AG08396 (cell line): ENCODE data around the gene SOX1.

ENCODE experiments used
- DNase-seq: peaks from one replicate; pipeline ENCODE4 v3.0.0; 2012; ENCODE audit warnings: low spot score, mixed read lengths

Gene SOX1

DNA sequence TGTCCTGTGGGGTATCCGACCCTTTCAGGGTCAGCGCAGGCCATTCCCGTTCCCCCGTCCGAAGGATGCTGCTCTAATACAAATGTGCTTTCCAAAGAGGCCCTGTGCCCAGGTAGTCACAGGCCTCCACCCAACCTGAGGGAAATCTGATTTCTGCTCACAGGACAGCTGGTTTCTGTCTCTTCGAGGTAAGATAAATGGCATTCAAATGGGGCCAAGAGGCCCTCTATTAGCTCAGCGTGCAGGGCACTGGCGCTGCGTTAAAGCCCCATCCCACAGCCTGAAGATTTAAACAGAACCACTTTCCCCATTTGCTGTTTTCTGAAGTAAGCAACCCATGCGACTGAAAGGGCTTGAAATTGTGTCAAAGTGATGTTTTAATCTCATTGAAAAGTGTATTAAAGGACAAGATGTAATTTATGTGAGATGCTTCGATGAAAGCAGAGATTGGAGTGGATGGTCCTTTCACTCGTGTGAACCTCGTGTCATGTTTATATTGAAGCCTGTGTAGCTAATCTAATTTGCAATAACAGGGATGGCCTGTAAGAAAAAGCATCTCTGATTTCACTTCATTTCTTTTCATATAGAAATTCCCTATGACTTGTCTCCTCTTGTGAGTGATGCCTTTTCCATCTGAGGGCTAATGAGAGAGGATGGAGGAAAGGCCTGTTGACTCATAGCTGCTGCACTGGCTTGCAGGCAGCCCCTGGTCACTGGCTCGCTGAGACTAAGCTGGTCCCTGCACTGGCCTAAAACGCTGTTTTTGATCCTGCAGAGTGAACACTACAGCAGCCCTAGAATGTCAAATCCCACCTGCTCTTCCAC lies 7.3 kb upstream of the SOX1 start:
- DNase-seq, result no peak

DNA sequence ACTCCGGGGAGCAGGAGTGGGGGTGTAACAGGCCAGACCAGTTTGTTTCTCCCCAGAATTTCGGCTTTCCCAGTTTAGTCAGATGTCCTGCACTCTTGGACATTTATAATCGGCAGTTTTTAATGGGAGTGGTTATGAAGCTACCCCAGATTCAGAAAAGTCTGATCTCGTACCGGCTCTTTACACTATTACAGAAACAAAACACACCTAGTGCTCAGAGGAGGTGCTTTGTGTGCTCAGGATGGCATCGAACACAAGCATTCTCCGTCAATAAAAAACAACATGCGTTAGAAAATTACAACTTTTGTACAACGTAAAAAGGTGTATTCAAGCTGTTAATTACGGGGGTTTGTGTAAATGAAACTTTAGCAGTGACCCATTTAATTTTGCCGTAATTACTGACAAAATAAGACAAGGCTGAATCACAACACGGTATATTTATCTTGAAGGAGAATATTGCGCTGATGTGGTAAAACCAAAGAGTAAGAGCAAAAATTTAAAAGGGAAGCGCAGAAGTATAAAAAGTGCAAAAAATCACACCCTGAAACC lies 6.6 kb upstream of the SOX1 start:
- DNase-seq, result no peak

DNA sequence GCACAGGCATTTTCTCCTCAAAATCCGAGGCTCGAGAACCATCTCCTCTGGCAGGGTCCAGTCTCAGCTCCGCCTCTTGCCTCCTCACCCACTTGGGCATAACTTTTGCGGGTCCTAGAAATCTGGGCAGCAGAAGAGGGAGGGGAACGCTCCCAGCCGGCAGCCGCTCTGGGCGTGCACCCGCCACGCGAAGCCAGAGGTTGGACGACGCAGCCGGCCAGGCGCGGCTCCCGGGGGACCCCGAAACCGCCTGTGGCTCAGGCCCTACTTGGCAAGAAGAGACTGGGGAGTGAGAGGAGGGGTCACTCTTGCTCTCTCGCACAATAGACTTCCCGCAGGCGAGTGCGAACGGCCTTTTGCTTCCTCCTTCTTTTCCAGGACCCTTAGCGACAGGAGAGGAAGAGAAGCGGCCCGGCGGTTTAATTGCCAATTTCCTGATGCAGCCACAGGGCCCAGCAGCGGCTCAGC lies 6.0 kb upstream of the SOX1 start:
- DNase-seq, result no peak

DNA sequence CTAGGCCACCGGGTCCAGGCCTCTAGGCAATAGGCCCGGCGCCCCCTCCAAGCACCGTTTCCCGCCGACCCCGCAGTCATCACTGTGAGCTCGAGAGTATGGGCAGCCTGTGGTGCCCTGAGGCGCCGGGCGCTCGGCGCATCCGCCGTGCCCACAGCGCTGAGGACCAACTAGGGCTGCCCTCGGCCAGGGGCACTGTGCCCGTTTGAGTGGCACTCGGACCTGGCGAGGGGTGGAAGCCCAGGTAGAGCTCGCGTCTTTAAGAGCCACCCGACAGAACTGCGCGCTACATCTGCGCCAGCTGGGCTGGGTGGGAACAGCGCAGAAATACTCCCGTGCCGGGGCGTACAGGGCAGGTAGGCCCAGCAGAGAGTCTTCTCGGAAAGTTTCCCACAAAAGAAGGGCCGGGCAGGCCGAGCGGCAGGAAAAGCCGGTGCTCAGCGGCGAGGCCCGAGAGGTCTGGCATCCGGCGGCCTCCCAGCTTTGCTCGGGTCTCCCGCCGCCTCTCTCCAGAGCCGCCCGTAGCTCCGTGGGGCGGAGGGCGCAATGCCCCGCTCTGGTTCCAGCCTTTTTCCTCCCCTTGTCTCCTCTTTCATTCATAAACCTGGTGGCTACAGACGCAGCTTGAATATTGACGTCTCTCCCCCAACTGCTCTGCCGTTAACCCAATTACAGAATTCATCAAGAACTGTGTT lies 5.4 kb upstream of the SOX1 start:
- DNase-seq, result no peak

DNA sequence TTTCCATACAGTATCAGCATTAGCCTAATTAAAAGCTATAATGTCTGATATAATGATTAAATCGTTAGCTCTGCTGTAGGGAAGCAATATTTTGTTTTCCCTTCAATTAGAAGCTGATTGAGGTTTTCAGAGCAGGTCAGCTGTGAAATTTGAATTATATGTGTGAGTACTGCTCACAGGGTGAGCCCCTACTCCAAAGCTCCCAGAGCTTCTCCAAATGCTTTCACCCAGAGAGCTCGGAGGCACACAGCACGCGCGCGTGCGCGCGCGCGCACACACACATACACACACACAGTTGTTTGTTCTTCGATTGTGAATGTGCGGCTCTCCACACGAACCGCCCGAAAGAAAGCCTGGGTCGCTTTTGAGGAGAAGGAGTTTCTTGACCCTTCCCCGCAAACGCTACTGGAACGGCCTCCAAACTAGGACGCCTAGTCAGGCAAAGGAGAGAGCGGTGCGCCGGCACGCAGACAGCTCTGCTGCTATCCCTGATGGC lies 4.8 kb upstream of the SOX1 start:
- no peak for DNase-seq

DNA sequence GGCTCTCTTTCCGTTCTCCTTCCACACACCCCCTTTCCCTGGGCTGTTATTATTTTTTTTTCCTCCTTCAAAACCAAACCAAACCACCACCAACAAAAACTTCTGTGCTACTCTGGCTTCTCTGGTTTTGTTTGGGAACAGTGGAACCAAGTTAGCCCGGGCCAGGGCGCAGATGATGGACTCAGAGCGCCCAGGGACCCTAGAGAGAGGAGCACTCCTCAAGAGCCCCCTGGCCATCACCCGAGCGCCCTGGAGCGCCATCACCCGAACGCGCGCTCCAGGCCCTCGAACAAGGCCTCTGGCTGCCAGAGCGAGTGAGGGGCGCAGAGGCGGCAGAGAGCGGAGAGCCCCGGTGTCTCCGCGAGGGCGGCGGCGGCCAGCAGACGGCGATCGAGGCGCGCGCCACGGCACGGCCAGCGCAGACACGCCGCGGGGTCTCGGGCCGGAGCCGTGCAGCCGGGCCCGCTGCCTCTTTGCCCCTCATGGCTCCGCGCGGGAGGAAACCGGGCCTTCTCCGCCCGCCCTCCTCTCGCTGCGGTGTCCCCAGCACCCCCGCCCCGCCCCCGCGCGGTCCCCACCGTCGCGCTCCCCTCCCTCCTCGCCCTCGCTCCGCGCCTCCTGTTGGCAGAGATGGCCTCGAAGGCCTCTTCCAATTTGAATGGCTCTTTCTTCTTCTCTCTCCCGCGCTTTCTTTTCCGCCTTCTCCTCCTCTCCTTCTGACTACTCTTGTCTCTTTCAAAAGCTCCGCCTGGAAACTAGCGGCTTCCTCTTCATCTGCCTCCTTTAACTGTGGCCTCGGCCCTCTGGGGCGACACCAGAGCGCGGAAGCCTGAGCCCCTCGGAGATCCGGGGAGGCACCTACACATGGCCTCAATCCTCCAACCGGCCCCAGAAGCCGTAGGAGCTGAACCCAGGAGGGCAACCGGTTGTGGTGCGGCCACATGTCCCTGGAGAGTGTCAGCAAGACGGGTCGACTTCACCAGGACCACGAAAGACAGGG lies 4.1 kb upstream of the SOX1 start:
- DNase-seq, result no peak

DNA sequence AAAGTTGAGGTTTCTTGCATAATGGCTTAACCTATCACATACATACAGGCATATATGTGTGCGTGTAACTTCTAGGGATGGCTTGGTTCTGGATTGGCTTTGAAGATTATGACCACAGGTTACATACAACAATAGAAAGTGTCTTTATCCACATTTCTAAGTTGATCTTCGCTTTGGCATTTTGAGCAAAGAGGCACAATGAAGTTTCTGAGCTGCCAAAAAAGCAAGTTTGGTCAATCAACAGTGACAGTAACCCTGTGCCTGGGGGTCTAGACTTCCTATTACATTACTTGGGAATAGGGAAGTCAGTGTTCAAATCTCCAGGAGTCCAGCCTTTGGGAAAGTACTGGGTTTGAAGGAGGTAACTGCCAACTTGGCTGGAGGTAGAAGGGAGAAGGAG lies 3.1 kb upstream of the SOX1 start:
- DNase-seq, result no peak

DNA sequence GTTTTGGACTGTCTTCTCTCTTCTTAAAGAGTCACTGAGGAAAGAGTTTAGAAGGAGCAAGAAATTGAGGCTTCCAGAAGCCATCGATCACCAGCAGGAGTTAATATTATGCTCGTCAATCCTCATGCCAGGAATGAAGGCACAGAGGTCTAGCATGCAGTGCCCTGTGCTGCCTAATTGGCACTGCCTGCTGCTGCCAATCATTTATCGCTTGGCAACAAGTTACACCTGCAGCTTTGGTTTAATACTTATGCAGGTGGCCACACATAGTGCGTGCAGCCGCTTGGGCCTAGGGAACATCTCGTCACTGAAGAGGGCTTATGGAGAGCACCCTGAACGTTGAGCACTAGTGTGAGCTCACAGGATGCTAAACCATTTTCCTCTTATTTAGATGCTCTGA lies 2.7 kb upstream of the SOX1 start:
- DNase-seq, result no peak

DNA sequence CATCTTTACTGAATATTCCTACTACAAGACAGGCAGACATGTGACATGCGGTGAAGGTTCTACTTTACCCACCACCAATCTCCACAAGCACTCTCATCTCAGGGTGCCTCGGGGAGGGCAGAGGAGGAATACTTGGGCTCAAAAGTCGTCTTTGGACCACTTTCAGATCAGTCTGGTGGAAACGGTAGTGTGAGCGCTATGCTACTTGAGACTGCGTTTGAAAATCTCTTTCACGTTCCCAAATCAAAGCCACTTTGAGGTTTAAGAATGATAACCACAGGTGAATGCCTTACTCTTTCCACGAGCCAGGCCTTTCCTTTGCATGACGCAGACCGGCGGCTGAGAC lies 1.5 kb upstream of the SOX1 start:
- DNase-seq, result no peak

DNA sequence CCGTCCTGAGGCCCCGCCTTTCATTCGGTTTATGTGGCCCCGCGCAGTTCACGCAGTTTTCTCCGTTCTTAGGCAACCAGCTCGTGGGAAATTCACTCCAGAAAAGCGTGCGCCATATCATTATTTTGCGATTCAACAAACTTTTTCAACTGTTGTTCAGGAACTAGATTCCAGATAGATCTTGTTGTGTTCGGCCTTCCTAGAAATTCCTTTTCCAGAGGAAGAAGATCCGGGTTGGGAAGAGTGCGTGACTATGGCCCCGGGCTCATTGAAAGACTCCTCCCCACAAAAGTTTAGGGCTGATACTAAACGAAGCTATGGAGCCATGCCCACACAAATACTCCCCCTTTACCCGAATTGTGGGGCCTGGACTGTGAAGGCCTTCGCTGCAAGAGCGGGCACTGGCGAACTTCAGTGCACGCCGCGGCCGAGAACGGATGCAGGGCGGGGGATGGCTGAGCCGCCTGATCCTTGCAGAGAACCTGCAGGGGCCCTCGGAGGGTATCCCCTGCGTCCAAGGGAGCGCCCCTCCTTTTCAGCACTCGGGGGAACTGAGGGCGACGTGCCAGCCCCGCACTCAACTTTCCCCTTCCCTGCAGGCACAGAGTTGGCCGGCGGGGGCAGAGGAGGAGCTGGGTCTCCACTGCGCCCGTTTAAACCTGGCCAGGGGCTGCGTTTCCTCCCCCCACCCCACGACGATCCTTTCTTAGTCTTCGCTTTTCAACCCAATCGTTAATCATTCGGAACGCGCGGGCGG lies 904 bp upstream of the SOX1 start:
- no peak for DNase-seq

DNA sequence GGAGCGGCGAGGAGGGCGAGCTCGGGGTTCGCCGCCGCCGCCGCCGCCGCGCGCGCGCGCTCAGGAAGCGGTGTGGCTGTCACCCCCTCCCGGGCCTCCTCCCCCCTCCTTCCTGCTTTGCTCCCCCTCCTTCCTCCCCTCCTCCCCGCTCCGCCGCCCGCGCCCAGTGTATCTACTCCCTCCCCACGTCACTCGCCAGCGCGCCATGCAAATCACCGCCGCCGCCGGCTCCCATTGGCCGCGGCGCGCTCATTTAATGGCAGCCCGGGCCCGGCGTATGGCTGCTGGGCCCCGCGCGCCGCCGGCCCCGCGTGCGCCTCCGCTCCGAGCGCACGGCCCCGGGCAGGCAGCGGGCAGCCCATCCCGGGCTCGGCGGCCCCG lies 335 bp upstream of the SOX1 start:
- DNase-seq, result no peak

DNA sequence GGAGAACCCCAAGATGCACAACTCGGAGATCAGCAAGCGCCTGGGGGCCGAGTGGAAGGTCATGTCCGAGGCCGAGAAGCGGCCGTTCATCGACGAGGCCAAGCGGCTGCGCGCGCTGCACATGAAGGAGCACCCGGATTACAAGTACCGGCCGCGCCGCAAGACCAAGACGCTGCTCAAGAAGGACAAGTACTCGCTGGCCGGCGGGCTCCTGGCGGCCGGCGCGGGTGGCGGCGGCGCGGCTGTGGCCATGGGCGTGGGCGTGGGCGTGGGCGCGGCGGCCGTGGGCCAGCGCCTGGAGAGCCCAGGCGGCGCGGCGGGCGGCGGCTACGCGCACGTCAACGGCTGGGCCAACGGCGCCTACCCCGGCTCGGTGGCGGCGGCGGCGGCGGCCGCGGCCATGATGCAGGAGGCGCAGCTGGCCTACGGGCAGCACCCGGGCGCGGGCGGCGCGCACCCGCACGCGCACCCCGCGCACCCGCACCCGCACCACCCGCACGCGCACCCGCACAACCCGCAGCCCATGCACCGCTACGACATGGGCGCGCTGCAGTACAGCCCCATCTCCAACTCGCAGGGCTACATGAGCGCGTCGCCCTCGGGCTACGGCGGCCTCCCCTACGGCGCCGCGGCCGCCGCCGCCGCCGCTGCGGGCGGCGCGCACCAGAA lies 1.1 kb downstream of the SOX1 start:
- DNase-seq, result no peak

DNA sequence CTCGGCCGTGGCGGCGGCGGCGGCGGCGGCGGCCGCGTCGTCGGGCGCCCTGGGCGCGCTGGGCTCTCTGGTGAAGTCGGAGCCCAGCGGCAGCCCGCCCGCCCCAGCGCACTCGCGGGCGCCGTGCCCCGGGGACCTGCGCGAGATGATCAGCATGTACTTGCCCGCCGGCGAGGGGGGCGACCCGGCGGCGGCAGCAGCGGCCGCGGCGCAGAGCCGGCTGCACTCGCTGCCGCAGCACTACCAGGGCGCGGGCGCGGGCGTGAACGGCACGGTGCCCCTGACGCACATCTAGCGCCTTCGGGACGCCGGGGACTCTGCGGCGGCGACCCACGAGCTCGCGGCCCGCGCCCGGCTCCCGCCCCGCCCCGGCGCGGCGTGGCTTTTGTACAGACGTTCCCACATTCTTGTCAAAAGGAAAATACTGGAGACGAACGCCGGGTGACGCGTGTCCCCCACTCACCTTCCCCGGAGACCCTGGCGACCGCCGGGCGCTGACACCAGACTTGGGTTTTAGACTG lies 1.7 kb downstream of the SOX1 start:
- no peak for DNase-seq

DNA sequence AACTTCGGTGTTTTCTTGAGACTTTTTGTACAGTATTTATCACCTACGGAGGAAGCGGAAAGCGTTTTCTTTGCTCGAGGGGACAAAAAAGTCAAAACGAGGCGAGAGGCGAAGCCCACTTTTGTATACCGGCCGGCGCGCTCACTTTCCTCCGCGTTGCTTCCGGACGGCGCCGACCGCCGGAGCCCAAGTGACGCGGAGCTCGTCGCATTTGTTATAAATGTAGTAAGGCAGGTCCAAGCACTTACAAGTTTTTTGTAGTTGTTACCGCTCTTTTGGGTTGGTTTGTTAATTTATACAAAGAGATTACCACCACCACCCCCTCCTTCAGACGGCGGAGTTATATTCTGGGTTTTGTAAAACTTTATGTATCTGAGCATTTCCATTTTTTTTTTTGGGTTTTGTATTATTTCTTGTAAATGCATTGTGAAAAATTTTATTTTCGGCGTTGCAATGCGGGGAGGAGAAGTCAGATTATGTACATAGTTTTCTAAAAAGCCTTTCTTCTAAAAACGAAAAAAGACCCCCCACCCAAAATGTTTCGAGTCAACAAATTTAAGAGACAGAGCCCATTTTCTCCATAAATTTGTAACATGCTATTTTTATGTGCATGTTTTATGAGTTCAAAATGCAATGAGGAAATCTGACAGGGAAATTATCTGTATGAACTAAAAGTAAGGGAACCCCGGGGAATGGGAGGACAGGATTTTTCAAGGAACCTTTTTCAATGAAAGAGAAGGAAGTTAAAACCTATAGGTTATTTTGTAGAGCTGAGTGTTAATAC lies 2.3 kb downstream of the SOX1 start:
- DNase-seq, result no peak

DNA sequence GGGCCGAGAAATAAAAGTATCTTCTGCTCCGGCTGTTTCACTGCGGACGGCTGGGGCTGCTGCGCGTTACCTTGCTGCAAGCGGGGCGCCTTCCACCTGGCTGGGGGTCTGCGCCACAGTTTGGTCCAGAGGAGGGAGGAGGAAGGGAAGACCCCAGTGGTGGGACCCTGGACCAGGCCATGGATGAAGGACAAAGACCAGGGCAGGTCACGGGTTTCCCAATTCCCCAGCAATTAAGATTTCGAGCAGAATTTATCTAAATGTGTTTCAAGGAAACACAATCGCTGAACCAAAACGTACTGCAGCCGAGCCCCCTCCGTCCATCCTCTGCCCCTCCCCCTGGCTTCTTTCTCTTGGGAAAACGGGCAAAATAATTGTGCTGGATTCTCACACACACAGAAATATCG lies 2.9 kb downstream of the SOX1 start:
- no peak for DNase-seq

DNA sequence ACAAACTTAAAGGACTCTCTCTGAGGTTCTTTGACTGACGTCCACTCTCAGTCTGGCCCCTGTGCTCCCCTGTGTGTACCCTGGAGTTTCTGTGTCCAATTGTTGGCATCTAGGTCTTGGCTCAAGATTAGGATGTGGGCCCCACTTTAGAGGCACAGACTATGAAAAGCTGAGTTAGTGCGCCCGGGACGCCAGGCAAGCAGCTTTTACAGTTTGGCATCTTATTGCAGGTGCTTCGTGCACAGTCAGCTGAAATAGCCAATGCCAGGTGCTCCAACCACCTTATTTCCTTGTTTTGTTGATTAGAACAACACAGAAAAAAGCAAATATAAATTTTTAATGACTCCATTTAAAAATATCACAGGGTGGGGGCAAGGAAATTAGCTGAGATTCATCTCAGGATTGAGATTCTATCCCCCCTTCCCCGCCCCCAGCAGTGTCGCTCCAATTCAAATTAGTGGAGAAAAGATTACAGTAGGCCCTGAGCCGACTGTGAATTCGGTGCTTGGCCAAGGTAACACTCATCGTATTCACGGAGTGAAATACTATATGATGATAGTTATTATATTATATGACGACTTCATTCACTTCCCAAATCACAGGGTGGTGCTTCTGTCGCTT lies 4.3 kb downstream of the SOX1 start:
- no peak for DNase-seq

DNA sequence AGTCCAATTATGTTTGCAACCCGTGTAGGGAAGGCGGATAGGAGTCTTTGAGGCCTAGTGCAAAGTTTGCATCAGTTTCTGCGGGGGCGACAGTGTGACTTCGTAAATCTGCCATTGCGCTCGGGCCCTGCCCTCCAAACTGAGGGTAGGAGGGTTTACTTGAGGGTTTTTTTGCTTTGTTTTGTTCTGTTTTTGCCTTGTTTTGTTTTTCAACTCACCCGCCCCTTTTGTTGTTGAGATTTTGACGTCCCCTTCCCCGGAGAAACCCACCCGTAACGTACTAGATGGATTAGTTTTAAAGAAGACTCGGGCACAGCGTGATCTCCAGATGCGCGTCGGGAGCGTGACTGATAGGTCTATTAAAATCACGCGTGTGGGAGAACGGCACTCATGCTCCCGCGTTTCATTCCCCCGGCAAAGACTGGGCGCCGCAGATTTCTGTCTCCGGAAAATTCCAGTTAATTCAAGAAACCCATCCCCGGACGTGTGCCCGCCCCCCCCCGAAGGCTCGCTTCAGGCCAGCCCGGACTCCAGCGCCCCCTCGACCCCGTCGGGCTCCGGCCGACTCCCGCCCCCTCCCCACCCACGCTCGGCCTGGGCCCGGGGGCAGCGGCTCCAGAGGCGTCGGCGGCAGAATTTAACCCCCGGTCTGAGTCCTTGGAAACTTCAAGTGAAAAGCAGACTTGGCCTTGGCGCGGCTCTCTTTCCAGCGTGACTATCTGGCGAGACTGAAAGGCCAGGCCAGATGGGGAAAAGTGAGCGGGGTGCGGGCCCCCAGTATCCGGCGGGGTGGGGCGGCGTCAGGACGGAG lies 5.0 kb downstream of the SOX1 start:
- no peak for DNase-seq

DNA sequence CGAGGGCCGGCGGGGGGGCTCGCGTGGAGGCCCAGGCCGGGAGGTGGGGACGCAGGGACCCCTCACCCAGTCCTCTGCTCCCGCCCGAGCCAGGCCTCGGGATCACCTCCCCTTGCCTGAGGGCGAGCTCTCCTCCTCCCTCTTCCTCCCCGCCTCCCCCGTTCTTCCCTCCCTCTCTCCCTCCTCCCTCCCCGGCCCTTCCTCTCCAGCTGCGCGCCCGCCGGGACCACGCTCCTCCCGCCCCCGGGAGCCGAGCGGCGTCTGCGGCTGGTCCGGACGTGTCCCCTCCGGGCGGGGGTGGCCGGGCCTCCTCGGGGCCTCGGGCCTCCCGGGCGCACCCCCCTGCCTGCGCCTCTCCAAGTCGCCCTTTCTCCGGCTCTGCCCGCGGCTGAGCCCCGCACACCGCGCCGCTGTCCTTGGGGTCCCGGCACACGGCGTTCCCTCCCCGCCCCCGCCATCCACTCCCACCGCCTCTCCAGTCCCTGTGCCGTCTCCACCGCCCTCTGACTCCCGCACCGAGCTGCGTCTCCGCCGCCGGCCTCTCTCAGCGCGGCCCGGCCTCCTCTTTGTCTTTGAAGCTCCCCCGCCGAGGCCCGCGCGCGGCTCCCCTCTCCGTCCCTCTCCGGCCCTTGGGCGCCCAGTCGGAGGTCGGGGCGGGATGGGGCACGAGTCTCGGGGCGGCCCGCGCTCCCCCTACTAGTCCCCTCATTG lies 5.7 kb downstream of the SOX1 start:
- no peak for DNase-seq
